GM03348 (cell line): ENCODE data around the gene HFM1.
"Not testable (repeated sequence)": the region's sequence is repeated elsewhere in the genome, so short reads cannot be mapped to it uniquely, and the experiment has no call there.

ENCODE experiments used
- DNase-seq: peaks from one replicate; pipeline ENCODE4 v3.0.0; 2012; ENCODE audit warnings: low spot score

The HFM1 gene

DNA sequence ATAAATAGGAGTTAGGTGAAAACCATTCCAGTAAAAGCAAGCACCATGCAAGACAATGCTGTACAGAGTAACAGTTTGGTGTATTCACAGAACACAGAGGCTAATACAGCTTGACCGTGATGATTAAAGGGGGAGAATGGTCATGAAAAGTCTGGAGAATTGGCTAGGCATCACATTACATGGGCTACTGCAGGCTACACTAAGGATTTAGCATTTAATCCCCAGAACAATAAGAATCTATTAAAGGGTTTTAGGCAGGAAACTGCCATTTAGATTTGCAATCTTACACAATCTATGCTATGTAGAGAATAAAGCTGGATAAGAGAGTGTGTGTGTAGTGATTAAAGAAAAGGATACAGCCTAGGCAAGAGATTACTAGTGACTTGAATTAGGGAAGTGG, 30.6 kb downstream of the HFM1 start:
- no peak for DNase-seq

DNA sequence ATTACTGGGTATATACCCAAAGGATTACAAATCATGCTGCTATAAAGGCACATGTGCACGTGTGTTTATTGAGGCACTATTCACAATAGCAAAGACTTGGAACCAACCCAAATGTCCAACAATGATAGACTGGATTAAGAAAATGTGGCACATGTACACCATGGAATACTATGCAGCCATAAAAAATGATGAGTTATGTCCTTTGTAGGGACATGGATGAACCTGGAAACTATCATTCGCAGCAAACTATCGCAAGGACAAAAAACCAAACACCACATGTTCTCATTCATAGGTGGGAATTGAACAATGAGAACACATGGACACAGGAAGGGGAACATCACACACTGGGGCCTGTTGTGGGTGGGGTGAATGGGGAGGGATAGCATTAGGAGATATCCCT, 32.4 kb downstream of the HFM1 start:
- not testable (repeated sequence) for DNase-seq

GRCh38 chr1:91349524-91349923, 55.1 kb downstream of the HFM1 start:
- DNase-seq = no peak

DNA sequence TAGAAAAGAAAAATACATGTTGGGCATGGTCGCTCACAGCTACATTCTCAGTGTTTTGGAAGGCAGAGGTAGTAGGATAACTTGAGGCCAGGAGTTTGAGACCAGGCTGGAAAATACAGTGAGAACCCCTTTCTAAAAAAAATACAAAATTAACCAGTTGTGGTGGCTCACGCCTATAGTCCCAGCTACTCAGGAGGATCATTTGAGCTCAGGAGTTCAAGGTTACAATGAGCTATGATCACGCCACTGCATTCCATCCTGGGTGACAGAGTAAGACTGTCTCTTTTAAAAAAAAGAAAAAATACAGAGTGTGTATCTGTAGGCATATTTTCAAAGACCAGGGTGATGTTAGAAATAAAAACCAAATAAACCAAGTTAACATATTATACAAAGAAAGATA, 57.8 kb downstream of the HFM1 start:
- DNase-seq = no peak

- no peak for DNase-seq
Measured at GRCh38 chr1:91345395-91346005, 59.1 kb downstream of the HFM1 start.

GRCh38 chr1:91338501-91338900, 66.1 kb downstream of the HFM1 start:
- DNase-seq = no peak

DNA sequence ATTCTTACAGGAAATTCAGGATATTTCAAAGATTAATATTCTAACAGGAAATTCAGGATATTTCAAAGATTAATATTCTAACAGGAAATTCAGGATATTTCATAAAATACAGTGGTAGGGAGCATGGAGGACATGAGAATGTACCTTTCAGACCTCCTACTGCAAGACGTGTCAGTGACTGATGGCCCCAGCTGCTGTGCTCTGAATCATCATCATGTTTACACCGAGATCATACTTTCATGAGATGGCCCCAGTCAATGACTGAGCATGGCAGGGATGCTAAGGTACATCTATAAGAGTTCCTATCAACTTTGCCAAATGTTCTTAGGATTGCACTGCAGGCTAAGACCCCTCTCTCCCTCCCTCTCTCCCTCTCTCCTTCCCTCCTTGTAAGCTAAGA, 69.0 kb downstream of the HFM1 start:
- no peak for DNase-seq

DNA sequence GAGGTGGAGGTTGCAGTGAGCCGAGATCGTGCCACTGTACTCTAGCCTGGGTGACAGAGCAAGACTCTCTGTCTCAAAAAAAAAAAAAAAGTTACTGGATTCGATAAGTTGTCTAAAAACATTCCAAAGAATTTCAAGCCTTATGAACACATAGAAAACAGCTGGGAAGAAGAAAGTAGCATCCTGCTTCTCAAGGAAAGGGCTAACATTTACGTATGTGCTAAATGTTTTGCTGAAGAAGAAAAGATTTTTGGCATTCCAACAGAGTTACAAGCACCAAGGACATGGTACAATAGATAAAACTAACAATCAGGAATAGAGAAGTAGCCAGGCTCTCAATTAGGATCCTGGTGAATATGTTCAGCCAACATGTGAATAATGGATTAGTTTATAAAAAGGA, 69.8 kb downstream of the HFM1 start:
- no peak for DNase-seq

- no peak for DNase-seq
Measured at GRCh38 chr1:91325456-91325855, 79.2 kb downstream of the HFM1 start.

- no peak for DNase-seq
Measured at GRCh38 chr1:91314643-91315042, 90.0 kb downstream of the HFM1 start.

- no peak for DNase-seq
Measured at GRCh38 chr1:91311672-91312071, 93.0 kb downstream of the HFM1 start.

GRCh38 chr1:91308544-91308943, 96.1 kb downstream of the HFM1 start:
- DNase-seq = no peak

DNA sequence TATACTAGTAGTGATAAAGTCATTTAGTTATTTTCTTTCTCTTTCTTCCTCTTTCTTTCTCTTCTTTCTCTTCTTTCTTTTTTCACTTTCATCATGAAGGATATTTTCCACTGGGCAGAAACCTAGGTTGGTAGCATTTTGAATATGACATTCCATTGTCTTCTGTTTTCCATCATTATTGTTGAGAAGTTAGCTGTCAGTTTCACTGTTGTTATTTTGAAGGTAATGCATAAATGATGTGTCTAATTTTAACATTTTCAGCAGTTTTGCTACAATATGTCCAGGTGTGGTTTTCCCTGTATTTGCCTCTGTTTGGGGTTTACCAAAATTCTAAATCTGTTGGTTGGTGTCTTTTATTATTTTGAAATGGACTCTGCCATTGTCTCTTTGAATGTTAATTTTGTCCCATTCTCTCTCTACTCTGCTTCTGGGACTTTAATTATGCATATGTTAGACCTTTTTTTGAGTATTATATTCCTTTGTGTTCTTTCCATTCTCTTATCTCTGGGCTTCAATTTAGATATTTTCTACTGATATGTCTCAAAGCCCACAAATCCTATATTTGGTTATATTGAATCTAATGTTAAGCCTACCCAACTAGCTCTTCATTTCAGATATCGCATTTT, 96.7 kb downstream of the HFM1 start:
- no peak for DNase-seq

GRCh38 chr1:91303165-91303564, 101.5 kb downstream of the HFM1 start:
- no peak for DNase-seq

- DNase-seq = not testable (repeated sequence)
Measured at GRCh38 chr1:91288843-91289553, 115.6 kb downstream of the HFM1 start.

GRCh38 chr1:91286962-91287317, 117.7 kb downstream of the HFM1 start:
- not testable (repeated sequence) for DNase-seq

GRCh38 chr1:91286259-91286961, 118.2 kb downstream of the HFM1 start:
- DNase-seq = not testable (repeated sequence)

DNA sequence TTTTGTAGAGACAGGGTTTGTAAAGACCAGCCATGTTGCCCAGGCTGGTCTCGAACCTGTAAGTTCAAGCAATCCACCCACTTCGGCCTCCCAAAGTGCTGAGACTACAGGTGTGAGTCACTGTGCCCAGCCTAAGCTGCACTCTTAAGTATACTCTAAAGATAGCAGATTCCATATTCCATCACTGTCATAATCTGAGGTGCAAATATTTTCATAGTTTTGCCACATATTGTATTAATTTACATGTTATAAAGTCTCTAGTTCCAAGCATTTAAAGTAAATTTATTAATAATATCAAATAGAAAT, 121.3 kb downstream of the HFM1 start:
- no peak for DNase-seq

- DNase-seq = peak; percentile 74
Measured at GRCh38 chr1:91282695-91283420, 121.8 kb downstream of the HFM1 start.

- no peak for DNase-seq
Measured at GRCh38 chr1:91281782-91282181, 122.9 kb downstream of the HFM1 start.

DNA sequence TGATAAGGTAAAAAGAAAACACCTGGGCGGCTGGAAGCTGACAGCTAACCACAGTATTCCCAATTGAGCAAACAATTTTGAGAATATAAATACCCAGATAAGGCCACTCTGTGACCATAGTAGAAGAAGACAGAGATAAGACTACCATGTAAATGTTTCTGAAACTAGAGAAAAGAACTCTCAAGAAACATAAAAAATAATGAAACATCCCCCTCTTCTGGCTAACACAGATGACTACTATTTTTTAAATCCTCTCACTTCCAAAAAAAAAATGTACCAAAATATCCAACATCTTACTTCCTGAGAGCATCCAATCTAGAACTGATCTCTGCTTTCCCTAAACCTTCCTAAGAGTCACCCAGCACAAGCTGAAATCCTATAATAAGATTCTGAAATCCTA, 125.9 kb downstream of the HFM1 start:
- peak; percentile 16 for DNase-seq

GRCh38 chr1:91273875-91274274, 130.8 kb downstream of the HFM1 start:
- no peak for DNase-seq

DNA sequence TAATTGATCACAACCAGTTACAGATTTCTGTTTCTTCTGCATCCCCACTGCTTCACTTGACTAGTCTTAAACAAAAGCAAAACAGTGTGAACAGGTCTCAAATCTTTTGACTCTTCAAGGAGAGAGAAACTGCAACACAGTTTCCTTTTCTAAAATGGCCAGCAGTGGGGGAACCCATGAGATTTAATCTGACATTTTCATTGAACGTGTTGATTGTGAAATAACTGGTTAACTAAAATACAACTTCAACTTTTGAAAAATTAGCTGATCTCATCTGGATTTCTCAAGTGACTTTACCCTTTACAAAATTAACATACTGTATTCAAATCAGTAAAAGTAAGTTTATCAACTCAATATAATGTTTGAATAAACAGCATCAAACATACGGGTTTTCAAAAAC, 143.0 kb downstream of the HFM1 start:
- no peak for DNase-seq
